Right lobe of liver (tissue), 4 donors: ENCODE results near the gene MAMDC4.

ENCODE experiments used
- POLR2A ChIP-seq: fragments of 450-650 bp; IDR thresholded peaks from one replicate; pipeline ENCODE4 v1.6.1; 2017; ENCODE audit warnings: antibody characterized with exemption, mild to moderate bottlenecking
- TF ChIP-seq, protein P1 (sequence below), 4 donors: fragments of 200-600 bp in 3 of 4; fragments of 450-650 bp in 1 of 4; IDR thresholded peaks; one replicate each; pipeline versions ENCODE4 v1.5.1 to v1.8.0; 2016 to 2022; ENCODE audit warnings: antibody characterized with exemption in 4 of 4, mild to moderate bottlenecking in 2 of 4
- donor health status: DM: no; HTN: no; CAD: no.
- donor health status: DM: no; HTN: no; CAD: no.
- donor health status: DM: no; HTN: yes; CAD: no.

DNA sequence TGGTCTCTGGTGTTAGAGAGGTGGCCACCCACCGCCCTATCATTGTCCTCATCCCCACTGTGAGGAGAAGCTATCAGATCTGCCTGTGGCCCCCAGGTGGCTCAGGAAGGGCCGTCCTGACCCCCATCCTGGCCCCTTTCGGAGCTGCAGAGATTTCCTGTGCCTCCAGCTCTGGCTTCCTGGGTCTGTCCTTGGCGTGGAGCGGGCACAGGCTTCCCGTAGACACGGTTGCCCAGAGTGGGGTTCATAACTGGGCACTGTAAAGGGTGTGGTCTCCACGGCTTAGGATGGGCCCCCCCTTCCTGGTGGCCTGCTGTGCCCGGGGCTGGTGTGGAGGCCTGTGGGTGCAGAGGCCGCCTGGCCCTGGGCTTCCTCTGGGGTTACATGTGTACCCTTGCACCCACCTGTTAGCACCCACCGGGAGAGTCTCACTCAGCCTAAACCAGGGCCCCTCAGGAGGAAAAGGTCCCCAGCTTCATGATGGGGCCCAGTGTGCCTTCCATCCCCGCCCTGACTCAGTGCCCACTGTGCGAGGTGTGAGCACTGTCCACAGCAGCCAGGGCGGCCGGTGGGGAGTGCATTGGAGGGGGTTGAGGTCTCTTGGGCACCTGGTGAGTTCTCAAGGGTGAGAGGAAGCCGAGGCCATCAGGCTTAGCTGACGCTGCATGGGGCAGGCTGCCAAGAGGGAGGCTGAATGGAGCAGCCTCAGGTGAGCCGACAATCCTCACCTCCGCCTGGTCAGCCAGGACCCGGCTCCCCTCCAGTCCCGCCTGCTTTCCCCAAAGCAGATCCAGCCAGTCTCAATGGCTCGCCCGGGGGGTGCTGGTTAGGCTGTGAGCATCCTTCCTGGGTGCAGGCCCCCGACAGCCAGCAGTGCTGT is 25.2 kb upstream of the MAMDC4 start:
- TF ChIP-seq, protein P1, sequence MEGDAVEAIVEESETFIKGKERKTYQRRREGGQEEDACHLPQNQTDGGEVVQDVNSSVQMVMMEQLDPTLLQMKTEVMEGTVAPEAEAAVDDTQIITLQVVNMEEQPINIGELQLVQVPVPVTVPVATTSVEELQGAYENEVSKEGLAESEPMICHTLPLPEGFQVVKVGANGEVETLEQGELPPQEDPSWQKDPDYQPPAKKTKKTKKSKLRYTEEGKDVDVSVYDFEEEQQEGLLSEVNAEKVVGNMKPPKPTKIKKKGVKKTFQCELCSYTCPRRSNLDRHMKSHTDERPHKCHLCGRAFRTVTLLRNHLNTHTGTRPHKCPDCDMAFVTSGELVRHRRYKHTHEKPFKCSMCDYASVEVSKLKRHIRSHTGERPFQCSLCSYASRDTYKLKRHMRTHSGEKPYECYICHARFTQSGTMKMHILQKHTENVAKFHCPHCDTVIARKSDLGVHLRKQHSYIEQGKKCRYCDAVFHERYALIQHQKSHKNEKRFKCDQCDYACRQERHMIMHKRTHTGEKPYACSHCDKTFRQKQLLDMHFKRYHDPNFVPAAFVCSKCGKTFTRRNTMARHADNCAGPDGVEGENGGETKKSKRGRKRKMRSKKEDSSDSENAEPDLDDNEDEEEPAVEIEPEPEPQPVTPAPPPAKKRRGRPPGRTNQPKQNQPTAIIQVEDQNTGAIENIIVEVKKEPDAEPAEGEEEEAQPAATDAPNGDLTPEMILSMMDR (IDR thresholded peaks at IDR 0.05), result no peak
- no peak for TF ChIP-seq POLR2A
